Measurements from ENCODE around the gene PGGT1B.

The PGGT1B gene

DNA sequence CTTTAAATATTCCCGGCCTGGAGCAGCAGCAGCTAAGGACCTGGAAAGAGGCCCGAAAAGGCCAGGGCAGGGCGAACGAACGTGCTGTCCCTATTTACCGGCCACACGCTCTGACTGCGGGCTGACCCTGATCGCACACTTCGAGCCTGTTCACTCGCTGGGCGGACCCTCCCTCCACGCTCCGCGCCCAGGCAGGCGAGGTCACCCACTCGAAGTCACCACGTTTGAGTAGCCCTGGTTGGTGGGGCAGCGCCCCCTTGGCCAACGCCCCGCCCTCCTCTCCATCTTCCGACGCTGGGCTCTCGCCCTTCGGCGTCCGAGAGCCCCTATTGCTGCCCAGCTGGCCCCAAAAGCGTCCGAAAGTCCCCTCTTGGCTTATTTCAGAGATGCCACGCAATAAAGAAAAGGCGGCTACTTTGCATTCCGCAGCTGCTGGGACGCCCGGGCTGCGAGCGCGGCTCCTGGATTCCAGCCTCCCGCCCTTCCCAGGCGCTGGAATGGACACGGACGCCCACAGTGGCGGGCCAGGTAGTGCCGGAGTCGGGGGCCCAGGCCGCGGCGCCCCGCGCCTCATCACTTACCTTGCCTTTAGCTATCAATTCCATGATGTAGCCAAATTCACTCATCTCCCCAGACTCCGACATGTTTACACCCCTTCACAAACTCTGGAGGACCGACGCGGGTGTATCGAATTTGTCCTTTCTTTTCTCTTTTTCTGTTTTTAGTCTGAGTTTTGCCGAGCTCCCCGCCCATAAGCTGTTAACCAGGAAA is 83.1 kb downstream of the PGGT1B start:
- DNase-seq: peak; percentile 15

DNA sequence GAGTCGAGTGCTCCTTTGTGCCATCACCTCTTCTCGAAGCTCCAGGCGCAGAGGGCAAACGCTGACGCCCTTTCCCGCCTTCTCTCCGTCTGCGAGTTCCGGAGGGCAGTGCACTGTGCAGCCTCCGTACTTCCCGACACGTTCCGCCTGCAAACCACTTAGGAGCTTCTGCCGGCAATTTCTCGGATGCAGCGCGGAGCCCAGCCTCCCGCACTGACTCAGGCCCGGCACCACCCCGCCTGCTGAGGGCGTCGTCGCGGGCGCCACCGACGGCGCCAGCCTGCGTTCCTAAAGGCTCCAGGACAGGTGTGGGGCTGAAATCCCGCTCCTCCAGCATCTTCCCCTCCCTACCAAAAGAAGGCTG is 83.7 kb downstream of the PGGT1B start:
- DNase-seq: no peak

DNA sequence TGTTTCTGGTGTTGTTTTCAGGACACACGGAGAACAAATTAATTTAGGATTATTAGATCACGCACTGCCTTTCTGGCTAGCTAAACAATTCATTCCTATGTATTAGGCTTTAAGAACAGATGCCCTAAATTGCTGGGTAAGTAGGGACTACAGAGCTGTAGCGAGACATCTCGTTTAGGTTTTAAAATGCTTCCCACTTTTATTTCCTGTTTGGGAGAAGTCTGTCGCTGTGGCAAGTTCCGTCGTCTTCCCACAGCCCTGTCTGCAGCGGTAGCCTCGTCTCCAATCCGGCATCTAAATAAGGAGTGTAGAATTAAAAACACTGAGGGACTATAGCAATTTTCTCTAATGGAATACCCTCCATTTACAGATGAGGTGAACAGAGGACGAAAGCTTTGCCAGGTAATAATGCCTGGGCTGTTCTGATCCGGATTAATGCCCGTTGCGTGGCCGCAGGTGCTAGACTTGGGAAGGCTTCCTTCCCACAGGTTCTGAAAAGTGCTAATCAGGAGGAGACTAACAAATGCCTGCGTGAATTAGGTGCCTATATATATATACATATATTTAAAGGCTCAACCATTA is 91.7 kb downstream of the PGGT1B start:
- peak; percentile 10 for DNase-seq

DNA sequence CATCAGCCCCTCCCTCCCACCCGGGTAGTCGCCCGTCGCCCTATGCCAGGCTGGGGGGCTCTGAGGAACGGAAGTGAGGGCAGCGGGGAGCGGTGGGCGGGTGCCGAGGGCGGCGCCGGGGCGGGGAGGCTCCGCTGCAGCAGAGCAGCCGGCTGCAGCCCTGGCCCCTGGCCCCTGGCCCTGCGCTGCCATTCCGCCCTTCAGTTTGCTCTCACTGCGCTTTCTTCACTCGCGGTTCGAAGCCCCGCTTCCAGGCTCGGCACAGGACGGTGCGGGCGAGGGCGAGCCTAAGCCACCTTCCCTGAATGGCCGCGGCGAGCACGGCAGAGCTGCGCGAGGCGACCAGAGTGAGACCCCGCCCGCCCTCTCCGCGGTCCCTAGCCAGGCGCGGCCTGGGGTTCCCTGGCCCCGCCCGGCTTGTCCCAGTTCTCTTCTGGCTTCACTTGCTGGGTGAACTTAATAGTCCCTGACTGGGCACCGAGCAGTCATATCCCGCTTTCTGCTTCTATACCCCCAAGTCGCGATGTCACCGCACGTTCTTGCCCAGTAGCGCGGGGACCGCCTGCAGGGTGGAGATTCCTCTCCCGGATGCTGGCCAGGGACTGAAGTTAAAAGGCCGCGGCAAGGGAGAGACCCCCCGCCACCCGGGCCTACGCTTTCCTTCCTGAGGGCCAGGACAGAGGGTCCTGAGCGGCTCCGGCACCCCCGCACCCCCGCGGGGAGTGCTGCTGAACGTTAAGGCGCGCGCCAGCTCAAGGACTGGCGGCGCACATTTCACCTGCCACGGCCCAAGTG is 92.3 kb downstream of the PGGT1B start:
- peak; percentile 51 for DNase-seq

DNA sequence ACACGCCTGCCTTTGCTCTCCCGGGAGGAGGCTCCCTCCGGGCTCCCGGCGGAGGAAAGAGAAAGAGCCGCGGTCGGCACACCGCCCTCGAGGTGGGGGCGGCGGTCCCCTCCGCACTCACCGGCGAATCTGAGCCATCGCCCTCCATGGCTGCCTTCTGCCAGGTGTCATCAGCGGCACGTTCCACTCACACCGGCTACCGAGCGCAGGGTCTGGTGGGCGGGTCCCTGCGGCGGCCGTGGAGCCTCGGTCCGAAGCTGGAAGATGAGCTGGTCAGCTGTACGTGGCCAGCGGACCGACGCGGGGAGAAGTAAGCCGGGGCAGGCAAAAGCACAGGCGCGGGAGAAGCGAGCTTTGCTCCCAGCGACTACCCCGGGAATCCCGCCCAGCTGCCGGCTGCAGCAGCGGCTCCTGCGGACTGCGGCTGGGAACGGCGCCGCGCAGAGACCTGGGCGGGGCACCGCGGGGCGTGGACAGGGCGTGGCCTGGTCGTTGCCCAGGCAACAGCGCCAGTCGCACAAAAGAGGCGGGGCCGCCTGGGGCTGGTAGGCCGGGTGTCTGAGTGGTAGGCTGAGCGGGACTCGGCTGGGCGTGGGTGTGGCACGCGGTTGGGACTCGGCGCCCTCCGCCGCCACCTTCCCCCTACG is 93.1 kb downstream of the PGGT1B start, which contains the start of gene TRIM36:
Gene TRIM36, minus strand, starts transcription at position 422 of the 647 bp plus-strand sequence. Its CDS starts 274 bp downstream, at position 148.
- peak; percentile 67 for DNase-seq

- DNase-seq: peak; percentile 12
Observed at GRCh38 chr5:115168829-115169486, 93.7 kb downstream of the PGGT1B start.

DNA sequence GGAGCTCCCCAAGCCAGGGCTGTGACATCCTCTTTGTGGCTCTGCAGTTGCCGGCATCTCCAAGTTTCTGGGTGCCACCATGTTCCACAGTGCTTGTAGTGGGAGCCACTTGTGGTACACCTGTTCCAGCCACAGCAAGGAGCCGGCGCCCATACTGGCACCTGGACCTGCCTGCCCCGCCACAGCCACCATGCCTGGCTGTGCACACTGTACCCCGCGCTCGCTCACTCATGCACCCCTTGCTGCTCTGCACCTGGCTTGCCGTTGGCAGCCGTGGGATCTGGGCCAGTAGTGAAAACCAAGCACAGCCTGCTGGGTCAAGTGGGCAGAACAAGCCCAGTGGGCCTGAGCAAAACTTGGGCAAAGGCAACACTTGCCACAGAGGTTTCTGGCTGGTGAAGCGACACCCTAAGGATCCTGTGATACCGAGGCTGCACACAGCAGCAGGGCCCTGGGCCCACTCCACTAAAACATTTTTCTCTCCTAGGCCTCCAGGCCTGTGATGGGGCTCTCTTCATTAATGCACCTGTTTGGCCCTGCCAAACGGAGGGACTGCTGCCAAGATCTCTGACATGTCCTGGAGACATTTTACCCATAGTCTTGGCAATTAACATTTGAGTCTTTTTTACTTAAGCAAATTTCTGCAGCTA is 95.8 kb downstream of the PGGT1B start:
- no peak for DNase-seq

- no peak for DNase-seq
Observed at GRCh38 chr5:115165790-115166189, 96.9 kb downstream of the PGGT1B start.

GRCh38 chr5:115160975-115161475 is 101.7 kb downstream of the PGGT1B start:
- no peak for DNase-seq
